ENCODE results near the gene UBTD2.

The UBTD2 gene

DNA sequence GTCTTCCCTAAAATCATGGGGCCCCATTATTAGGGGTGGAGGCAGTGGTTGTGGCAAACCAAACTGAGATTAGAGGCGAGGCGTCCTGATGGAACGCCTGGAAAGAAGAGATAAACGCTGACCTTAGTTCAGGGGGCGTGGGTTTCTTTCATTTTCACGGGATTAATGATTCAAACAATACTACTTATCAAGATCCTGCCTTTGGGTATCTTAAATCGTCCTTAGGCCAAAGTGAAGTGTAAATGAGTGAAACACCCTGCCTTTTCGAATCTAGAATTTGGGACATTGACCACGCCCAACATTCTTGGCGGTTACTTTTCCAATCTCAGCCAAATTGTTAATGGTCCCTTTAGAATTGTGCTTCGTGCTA, 1.0 kb upstream of the UBTD2 start:
- peaks cover 16% of the 10 kb centered on the region for H3K4me1 Mint-ChIP-seq
- no peak for ATAC-seq (replicated peaks; ENCODE audit: extremely low read depth, poor library complexity, severe bottlenecking)
- no peaks in the 10 kb centered on the region for H3K27me3 Mint-ChIP-seq
- no peak for DNase-seq (ENCODE audit: low spot score in 2 of 2)
- no peaks in the 10 kb centered on the region for H3K9me3 Mint-ChIP-seq
- H3K4me3 Mint-ChIP-seq, result peak overlapping the region; percentile 83
- peak overlapping the region; percentile 62 for H3K27ac Mint-ChIP-seq (ENCODE audit: low read depth)
- peaks cover 6% of the 10 kb centered on the region for H3K36me3 Mint-ChIP-seq (ENCODE audit: insufficient read depth)

- Mint-ChIP-seq H3K27me3 (no peaks in the 10 kb centered on the region), H3K4me3 (peak overlapping the region; percentile 83), H3K36me3 (ENCODE audit: insufficient read depth) (peaks cover 6% of the 10 kb centered on the region), H3K27ac (ENCODE audit: low read depth) (peak overlapping the region; percentile 62), H3K4me1 (peaks cover 16% of the 10 kb centered on the region), H3K9me3 (no peaks in the 10 kb centered on the region)
- ATAC-seq (replicated peaks; ENCODE audit: extremely low read depth, poor library complexity, severe bottlenecking), result peak; percentile 80
- peak in 1 of 2 donors; percentile 57 for DNase-seq (ENCODE audit: low spot score in 2 of 2)
Measured at GRCh38 chr5:172283862-172284610, 472 bp upstream of the UBTD2 start.

DNA sequence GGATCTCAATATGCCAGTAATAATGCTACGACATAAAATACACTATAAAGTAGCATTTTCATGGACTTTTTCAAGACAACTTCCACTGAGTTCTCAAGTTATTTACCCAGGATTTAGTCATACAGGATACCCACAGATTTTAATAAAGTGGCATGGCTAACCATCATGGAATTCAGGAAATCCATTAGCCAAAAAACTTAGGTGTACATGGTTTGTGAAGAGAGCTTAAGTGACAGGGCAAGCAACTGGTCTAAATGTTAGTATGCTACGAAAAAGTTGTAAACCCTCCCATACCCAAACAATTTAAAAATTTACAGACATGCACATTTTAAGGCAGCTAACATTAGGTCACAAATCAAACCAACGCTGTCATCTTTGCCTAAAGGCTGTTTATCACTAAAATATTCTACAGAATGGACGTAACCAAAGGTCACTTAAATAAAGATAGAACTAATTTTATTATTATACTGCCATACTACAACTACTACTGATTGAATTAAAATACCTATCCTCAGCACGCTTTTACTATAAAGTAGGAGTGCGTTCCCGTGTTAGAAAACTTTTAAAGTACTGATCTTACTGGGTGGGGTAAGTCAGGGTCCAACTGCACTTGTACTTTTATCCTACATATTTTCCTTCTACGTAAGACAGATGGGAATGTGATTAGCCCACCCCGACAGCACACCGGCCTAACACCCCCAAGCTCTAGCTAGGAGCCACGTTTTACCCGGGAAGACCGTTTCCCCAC, 1.1 kb downstream of the UBTD2 start:
- DNase-seq (ENCODE audit: low spot score in 2 of 2) (no peak), ATAC-seq (replicated peaks; ENCODE audit: extremely low read depth, poor library complexity, severe bottlenecking) (no peak)
- peaks cover 16% of the 10 kb centered on the region for H3K4me1 Mint-ChIP-seq
- no peak overlapping the region for H3K27ac Mint-ChIP-seq (ENCODE audit: low read depth)
- no peaks in the 10 kb centered on the region for H3K27me3 Mint-ChIP-seq
- peak overlapping the region; percentile 83 for H3K4me3 Mint-ChIP-seq
- H3K9me3 Mint-ChIP-seq, result no peaks in the 10 kb centered on the region
- peaks cover 5% of the 10 kb centered on the region for H3K36me3 Mint-ChIP-seq (ENCODE audit: insufficient read depth)

- peaks cover 18% of the 10 kb centered on the region for H3K4me1 Mint-ChIP-seq
- H3K27ac Mint-ChIP-seq (ENCODE audit: low read depth), result no peak overlapping the region
- H3K36me3 Mint-ChIP-seq (ENCODE audit: insufficient read depth), result peaks cover 5% of the 10 kb centered on the region
- H3K9me3 Mint-ChIP-seq, result no peaks in the 10 kb centered on the region
- no peak for ATAC-seq (replicated peaks; ENCODE audit: extremely low read depth, poor library complexity, severe bottlenecking)
- H3K4me3 Mint-ChIP-seq, result no peak overlapping the region
- DNase-seq (ENCODE audit: low spot score in 2 of 2), result no peak
- no peaks in the 10 kb centered on the region for H3K27me3 Mint-ChIP-seq
Measured at GRCh38 chr5:172281346-172281745, 2.2 kb downstream of the UBTD2 start.

- DNase-seq (ENCODE audit: low spot score in 2 of 2) (no peak), ATAC-seq (replicated peaks; ENCODE audit: extremely low read depth, poor library complexity, severe bottlenecking) (no peak)
- Mint-ChIP-seq H3K27ac (ENCODE audit: low read depth) (no peak overlapping the region), H3K27me3 (no peaks in the 10 kb centered on the region), H3K9me3 (no peaks in the 10 kb centered on the region), H3K36me3 (ENCODE audit: insufficient read depth) (peaks cover 5% of the 10 kb centered on the region), H3K4me1 (peaks cover 22% of the 10 kb centered on the region), H3K4me3 (no peak overlapping the region)
Measured at GRCh38 chr5:172280929-172281328, 2.6 kb downstream of the UBTD2 start.

GRCh38 chr5:172280317-172280716, 3.2 kb downstream of the UBTD2 start:
- Mint-ChIP-seq H3K4me3 (no peak overlapping the region), H3K9me3 (no peaks in the 10 kb centered on the region), H3K36me3 (ENCODE audit: insufficient read depth) (peaks cover 5% of the 10 kb centered on the region), H3K27me3 (no peaks in the 10 kb centered on the region), H3K27ac (ENCODE audit: low read depth) (no peak overlapping the region), H3K4me1 (peaks cover 28% of the 10 kb centered on the region)
- DNase-seq (ENCODE audit: low spot score in 2 of 2), result no peak
- no peak for ATAC-seq (replicated peaks; ENCODE audit: extremely low read depth, poor library complexity, severe bottlenecking)

GRCh38 chr5:172278356-172278755, 5.2 kb downstream of the UBTD2 start:
- DNase-seq (ENCODE audit: low spot score in 2 of 2) (no peak), ATAC-seq (replicated peaks; ENCODE audit: extremely low read depth, poor library complexity, severe bottlenecking) (no peak)
- H3K27ac Mint-ChIP-seq (ENCODE audit: low read depth), result no peak overlapping the region
- no peak overlapping the region for H3K4me3 Mint-ChIP-seq
- peaks cover 34% of the 10 kb centered on the region for H3K4me1 Mint-ChIP-seq
- no peaks in the 10 kb centered on the region for H3K9me3 Mint-ChIP-seq
- H3K36me3 Mint-ChIP-seq (ENCODE audit: insufficient read depth), result peaks cover 4% of the 10 kb centered on the region
- no peaks in the 10 kb centered on the region for H3K27me3 Mint-ChIP-seq

GRCh38 chr5:172276214-172276613, 7.3 kb downstream of the UBTD2 start:
- H3K9me3 Mint-ChIP-seq, result no peaks in the 10 kb centered on the region
- peaks cover 18% of the 10 kb centered on the region for H3K4me1 Mint-ChIP-seq
- H3K36me3 Mint-ChIP-seq (ENCODE audit: insufficient read depth), result peaks cover 1% of the 10 kb centered on the region
- DNase-seq (ENCODE audit: low spot score in 2 of 2) (no peak), ATAC-seq (replicated peaks; ENCODE audit: extremely low read depth, poor library complexity, severe bottlenecking) (no peak)
- no peaks in the 10 kb centered on the region for H3K27me3 Mint-ChIP-seq
- H3K4me3 Mint-ChIP-seq, result no peak overlapping the region
- no peak overlapping the region for H3K27ac Mint-ChIP-seq (ENCODE audit: low read depth)

GRCh38 chr5:172274951-172275753, 8.4 kb downstream of the UBTD2 start:
- Mint-ChIP-seq H3K27me3 (no peaks in the 10 kb centered on the region), H3K36me3 (ENCODE audit: insufficient read depth) (peaks cover 1% of the 10 kb centered on the region), H3K4me1 (peaks cover 18% of the 10 kb centered on the region), H3K27ac (ENCODE audit: low read depth) (no peak overlapping the region), H3K9me3 (no peaks in the 10 kb centered on the region), H3K4me3 (no peak overlapping the region)
- DNase-seq (ENCODE audit: low spot score in 2 of 2) (no peak), ATAC-seq (replicated peaks; ENCODE audit: extremely low read depth, poor library complexity, severe bottlenecking) (peak; percentile 49)

DNA sequence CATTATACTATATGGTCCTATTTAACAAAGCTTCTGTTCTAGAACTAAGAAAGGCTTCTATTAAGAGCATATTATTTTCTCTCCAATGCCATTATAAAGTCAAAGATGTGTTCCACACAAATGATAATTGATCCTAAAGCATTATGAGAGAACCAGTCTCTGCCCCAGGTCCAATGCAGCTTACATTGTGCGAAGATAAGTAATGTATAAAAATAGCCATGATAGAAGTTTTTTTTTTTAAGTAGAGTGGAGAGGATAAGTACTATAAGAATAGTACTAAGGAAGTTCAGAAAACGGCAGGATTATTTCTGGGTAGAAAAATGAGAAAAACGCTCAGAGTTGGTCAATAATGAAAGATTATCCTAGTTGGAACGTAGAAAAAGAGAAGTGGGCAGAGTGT, 15.6 kb downstream of the UBTD2 start:
- DNase-seq (ENCODE audit: low spot score in 2 of 2), result no peak
- H3K4me3 Mint-ChIP-seq, result no peak overlapping the region
- H3K4me1 Mint-ChIP-seq, result peaks cover 12% of the 10 kb centered on the region
- ATAC-seq (replicated peaks; ENCODE audit: extremely low read depth, poor library complexity, severe bottlenecking), result no peak
- H3K36me3 Mint-ChIP-seq (ENCODE audit: insufficient read depth), result peaks cover 4% of the 10 kb centered on the region
- H3K9me3 Mint-ChIP-seq, result no peaks in the 10 kb centered on the region
- H3K27ac Mint-ChIP-seq (ENCODE audit: low read depth), result peak overlapping the region; percentile 14
- no peaks in the 10 kb centered on the region for H3K27me3 Mint-ChIP-seq

DNA sequence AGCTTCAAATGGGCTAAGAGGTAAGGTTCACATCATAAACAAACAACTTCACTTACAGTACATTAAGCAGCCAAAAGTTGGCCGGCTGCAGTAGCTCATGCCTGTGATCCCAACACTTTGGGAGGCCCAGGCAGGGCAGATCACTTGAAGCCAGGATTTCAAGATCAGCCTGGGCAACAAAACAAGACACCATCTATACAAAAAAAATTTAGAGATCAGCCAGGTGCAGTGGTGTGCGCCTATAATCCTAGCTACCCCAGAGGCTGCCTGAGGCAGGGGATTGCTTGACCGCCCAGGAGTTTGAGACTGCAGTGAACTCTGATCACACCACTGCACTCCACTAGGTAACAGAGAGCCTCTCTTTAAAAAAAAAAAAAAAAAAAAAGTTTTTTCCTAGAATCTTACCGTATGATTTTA, 16.9 kb downstream of the UBTD2 start:
- Mint-ChIP-seq H3K36me3 (ENCODE audit: insufficient read depth) (peaks cover 4% of the 10 kb centered on the region), H3K4me1 (peaks cover 12% of the 10 kb centered on the region), H3K27me3 (no peaks in the 10 kb centered on the region), H3K9me3 (no peaks in the 10 kb centered on the region), H3K4me3 (no peak overlapping the region), H3K27ac (ENCODE audit: low read depth) (no peak overlapping the region)
- no peak for DNase-seq (ENCODE audit: low spot score in 2 of 2)
- ATAC-seq (replicated peaks; ENCODE audit: extremely low read depth, poor library complexity, severe bottlenecking), result no peak

- ATAC-seq (replicated peaks; ENCODE audit: extremely low read depth, poor library complexity, severe bottlenecking) (no peak), DNase-seq (ENCODE audit: low spot score in 2 of 2) (no peak)
- no peaks in the 10 kb centered on the region for H3K9me3 Mint-ChIP-seq
- H3K4me1 Mint-ChIP-seq, result peaks cover 12% of the 10 kb centered on the region
- H3K4me3 Mint-ChIP-seq, result no peak overlapping the region
- no peaks in the 10 kb centered on the region for H3K27me3 Mint-ChIP-seq
- peaks cover 4% of the 10 kb centered on the region for H3K36me3 Mint-ChIP-seq (ENCODE audit: insufficient read depth)
- no peak overlapping the region for H3K27ac Mint-ChIP-seq (ENCODE audit: low read depth)
Measured at GRCh38 chr5:172266071-172266675, 17.4 kb downstream of the UBTD2 start.

All from central memory CD8-positive, alpha-beta T cell (primary cell).